Measurements from ENCODE around the gene CCN5.
A peak's percentile ranks its signal among the peaks of the same experiment; 100 is the strongest.

The CCN5 gene

GRCh38 chr20:44716309-44717106 lies 1.3 kb downstream of the CCN5 start:
- no peak for DNase-seq

DNA sequence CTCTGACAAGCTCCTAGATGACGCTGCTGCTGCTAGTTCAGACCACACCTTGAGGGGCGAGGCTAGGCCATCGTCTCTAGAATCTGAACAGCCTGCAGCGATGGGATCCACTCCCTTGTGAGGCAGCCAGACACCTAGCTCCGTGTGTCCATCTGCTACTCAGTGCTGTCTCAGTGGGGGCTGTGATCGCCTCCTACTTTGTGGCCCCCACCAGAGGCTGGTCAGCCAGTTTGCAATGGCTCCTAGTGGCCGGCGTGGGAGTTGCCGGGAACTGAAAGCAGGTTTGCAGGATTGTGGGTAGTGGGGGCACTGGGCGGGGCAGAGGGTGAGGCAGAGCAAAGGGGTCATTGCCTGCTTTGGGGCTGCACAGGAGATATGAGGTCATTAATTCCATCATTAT lies 2.8 kb downstream of the CCN5 start:
- no peak for DNase-seq

DNA sequence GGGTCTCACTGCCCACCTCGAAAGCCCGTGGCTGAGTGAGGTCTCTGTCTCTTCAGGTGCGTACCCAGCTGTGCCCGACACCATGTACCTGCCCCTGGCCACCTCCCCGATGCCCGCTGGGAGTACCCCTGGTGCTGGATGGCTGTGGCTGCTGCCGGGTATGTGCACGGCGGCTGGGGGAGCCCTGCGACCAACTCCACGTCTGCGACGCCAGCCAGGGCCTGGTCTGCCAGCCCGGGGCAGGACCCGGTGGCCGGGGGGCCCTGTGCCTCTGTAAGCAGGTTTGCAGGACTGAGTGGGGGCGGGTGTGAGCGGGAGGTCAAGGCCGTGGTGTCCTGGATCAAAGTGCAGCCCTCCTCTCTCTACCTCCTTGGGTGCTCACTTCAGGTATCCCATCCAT lies 4.7 kb downstream of the CCN5 start:
- no peak for DNase-seq

- peak; percentile 91 for DNase-seq
These were observed 5.4 kb downstream of the CCN5 start for GRCh38 chr20:44720621-44720996.

- peak; percentile 78 for DNase-seq
These were observed 6.0 kb downstream of the CCN5 start for GRCh38 chr20:44720997-44721784.

GRCh38 chr20:44721785-44722054 lies 6.6 kb downstream of the CCN5 start:
- no peak for DNase-seq

DNA sequence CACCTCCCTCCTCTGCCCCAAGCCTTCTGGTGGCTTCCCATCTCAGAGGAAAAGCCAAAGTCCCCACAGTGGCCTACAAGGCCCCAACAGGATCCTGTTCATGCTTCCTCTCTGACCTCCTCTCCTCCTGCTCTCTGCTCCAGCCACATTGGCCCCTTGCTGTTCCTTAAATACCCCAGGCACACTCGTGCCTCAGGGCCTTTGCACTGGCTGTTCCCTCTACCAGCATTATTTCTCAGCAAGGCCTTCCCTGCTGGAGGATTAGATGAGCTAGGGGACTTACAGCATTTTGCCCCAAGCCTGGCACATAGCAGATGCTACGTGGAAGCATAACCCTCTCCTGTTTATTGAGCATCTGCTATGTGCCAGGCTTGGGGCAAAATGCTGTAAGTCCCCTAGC lies 7.8 kb downstream of the CCN5 start:
- DNase-seq: no peak

- DNase-seq: no peak
These were observed 8.2 kb downstream of the CCN5 start for GRCh38 chr20:44723391-44723790.

DNA sequence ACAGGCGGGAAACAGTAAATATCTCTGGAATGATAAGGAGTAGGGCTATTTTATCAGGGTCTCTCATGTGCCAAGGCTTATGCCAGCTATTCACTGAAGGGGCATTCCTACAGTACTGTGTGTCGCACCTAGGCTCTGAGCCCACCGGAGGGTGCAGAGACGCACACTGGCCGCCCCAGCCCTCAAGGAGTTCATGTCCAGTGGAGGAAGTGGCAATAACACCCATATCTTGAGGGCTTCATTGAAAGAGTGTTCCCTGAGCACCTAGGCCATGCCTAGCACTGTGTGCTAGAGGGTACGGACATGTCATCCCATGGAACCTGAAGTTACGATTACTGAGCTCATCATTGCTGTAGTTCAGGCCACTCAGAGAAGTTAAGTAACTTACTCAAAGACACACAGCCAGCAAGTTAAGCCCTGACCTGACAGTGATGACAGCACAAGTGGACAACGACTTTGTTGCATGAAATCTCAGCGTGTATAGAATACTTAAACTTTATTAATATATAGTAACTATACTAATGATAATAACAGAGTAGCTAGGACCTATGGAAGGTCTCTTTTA lies 8.7 kb downstream of the CCN5 start:
- DNase-seq: no peak

- DNase-seq: no peak
These were observed 9.4 kb downstream of the CCN5 start for GRCh38 chr20:44724423-44725091.

DNA sequence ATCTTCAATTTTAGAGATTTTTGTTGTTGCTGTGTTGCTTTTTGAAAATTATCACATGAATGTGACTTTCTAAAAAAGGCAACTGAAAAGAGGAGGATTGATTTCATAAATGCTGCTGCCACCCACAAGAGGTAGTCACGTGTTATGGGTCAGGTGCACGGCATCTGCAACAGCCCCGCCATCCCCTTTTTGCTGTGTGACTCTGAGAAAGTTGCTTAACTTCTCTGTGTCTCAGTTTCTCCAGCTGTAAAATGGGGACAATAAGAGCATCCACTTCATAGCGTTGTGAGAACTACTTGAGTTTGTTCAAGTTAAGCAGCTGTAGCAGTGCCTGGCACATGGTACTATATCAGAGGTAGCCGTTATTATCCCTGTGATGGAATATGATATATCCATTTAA lies 10.7 kb downstream of the CCN5 start:
- no peak for DNase-seq

GRCh38 chr20:44727039-44727438 lies 11.9 kb downstream of the CCN5 start:
- DNase-seq: no peak

DNA sequence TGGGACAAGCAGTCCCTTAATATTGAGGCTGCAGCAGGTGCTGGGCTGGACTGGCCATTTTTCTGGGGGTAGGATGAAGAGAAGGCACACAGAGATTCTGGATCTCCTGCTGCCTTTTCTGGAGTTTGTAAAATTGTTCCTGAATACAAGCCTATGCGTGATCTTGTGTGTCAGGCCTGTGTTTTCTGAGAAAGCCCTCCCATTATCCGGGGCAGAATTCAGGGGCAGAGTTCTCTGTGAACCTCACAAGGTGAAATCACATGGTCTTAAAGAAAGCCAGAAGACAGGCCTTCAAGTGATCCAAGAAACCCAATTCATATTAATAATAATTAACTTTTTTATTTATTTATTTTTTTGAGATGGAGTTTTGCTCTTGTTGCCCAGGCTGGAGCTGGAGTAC lies 12.5 kb downstream of the CCN5 start:
- no peak for DNase-seq

DNA sequence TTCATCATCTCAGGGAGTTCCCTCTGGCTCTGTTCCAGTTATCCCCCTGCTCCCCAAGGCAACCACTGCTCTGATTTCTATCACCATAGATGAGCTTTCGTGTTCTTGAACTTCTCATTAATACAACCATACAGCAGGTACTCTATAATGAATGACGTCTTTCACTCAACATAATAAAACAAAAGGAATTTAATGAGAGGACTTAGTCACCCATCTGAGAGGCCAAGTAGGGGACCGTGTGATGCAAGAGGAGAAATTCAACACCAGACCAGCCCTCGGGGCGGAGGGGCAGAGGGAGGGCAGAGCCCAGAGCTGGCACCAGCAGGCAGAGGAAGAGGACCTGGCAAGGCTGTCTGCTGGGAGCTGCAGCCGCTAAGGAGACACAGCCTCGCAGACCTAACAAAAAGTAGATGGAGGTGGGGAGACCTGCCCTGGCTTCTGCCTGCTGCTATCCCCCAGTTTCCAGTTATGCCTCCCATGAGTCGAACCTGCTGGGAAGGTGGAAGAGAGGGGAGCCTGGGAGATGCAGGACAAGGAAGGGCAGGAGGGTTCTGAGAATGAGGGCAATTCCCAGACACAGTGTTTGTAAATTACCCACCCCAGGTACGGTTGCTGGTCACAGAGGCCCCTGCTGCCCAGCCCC lies 13.8 kb downstream of the CCN5 start:
- DNase-seq: peak; percentile 97

DNA sequence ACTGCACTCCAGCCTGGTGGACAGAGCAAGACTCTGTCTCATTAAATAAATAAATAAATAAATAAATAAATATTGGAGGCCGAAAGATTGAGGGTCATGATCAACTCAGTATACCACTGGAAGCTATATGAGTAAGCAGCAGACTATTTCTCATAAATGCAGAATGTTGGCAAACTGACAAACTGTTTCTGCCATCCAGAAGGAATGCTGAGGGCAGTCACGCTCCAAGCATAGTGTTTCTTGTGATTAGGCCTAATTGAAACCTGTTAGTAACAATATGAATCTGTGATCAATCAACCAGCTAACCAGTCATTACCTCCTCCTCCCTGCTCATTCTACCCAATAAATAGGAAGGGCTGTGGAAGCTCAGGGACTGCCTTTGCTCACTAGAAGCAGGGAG lies 15.3 kb downstream of the CCN5 start:
- peak; percentile 89 for DNase-seq

DNA sequence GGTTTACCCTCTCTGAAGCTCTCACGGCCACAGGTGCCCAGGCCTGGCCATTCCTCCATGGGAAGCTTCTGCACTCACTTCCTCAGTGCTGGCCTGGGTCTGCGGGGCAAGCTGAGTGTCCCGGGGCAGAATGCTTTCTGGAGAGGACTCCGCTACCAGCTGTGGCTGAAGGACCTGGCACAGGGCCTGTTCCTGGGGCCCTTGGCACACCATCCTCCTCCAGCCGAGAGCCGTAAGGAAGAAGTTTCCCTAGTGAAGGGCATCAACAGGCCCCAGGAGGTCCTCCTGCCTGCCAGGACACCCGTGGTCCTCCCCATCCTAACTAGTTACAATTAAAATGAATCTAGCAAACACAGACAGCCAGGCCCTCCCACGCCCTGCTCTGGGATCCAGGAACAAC lies 16.5 kb downstream of the CCN5 start:
- DNase-seq: no peak

DNA sequence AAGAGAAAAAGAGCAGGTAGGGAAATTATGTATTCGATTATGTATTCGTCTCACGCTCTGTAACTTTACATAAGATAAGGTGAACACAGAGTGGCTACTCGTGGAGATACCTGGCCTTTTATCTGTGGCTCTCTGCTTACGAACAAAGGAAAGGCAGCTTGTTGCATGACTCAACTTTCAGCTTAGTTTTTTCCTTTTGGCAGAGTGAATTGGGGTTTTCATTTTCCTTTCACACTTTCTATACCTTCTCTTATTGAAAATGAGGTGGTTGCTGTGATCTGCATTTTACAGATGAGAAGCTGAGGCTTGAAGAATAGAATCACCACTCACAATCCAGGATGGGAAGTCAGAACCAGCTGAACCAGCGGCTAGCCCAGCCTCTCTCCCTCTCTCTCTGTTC lies 17.2 kb downstream of the CCN5 start:
- DNase-seq: no peak

DNA sequence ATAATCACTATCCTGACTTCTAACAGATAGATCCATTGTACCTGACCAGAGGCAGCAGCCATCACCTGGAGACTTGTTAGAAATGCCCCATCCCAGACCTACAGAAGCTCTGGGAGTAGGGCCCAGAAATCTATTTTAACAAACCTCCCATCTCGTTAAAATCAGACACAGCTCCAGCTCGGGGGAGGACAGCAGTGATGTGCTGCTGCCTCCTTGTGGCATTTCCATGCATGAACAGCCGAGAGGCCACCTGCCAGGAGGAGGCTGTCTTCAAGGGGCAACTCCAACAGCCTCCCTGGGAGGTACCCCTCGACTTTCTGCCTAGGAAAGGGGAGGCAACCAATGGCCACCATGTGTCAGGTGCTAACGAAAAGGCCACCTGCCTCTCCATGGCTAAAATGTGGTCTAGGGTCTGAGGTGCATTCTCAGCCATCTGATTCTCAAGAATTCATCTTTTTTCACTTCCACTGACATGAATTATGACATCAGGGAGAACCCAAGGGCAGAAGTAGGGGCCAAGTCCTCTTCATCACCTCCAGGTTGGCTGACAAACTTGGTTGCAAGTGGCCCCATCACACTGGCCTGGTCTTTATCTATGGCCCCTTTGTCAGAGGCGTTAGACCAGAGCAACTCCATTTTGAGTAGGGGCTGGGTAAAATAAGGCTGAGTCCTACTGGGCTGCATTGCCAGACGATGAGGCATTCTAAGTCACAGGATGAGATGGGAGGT lies 18.3 kb downstream of the CCN5 start:
- DNase-seq: peak; percentile 81

- peak; percentile 58 for DNase-seq
These were observed 19.8 kb downstream of the CCN5 start for GRCh38 chr20:44734938-44735337.

GRCh38 chr20:44735816-44736169 lies 20.6 kb downstream of the CCN5 start:
- DNase-seq: no peak

DNA sequence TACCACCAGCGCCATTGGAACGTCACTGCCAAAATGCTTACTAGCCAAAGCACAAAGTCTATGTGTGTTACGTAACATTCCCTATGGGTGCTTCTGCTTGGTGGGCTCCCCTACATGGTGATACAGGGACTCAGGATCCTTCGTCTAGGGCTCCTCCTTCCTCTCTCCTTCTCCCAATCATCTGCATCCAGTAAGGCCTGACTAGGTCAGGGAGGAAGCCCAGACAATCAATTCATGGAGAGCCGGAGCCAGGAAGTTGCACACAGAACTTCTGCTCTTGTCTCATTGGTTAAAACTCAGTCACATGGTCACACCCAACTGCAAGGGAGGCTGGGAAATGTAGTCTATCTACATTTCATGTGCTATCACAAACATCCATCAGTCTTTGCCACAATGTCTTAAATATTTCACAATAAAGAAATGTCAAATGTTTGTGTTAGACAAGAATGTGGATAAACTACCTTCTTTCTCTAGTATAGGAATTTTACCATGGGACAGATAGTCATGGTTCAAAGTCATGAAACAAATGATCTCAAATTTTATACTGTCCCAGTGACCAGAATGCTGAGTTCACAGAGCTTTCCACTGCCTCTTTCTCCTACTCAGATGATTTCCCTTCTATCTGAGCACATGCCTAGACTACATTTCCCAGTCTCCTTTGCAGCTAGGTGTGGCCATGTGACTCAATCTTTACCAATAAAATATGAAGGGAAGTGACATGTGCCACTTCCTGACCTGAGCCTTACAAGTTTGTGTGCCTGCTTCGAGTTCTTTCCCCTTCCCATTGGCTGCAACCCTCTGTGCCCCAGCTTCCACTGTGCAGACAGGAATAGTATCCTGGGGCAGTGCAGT lies 21.2 kb downstream of the CCN5 start:
- DNase-seq: peak; percentile 72

DNA sequence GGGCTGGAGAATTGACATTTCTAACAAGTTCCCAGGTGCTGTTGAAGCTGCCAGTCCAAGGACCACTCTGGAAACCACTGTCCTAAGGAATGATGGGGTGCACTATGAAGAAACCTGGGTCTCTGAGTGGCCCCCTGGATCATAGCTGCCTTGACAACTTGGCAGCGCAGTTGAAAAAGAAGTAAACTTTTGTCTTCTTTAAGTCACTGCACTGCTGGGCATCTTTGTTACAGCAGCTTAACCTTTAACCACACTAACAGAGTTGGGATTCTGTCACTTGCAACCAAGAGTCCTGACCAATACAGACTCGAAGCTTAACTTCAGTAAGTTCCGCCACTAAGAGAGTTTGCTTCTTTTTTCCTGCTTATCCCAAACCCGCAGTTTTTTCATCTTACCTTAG lies 21.9 kb downstream of the CCN5 start:
- no peak for DNase-seq
